Liver (tissue), 9 donors: ENCODE measurements around the gene TRIP13. TPM values are rescaled to one million over a fixed set of nuclear protein-coding genes. Genes with fewer than 3 reads are reported as not detected.

Experiments used
- DNase-seq: peaks from one replicate; pipeline ENCODE4 v3.0.0-alpha.2; 2017; ENCODE audit warnings: low spot score
- H3K27ac ChIP-seq, 2 donors: one replicate each; pipeline ENCODE4 v1.7.0; 2013; ENCODE audit warnings: inconsistent platforms in 2 of 2, low read length in 2 of 2, control low read depth in 1 of 2, low read depth in 1 of 2, mild to moderate bottlenecking in 1 of 2
- H3K27me3 ChIP-seq, 4 donors: one replicate each; pipeline versions ENCODE4 v1.6.1 to v1.7.0; 2013; ENCODE audit warnings: low read length in 3 of 4, inconsistent platforms in 1 of 4, mild to moderate bottlenecking in 1 of 4, moderate library complexity in 1 of 4; ENCODE audit not compliant: control insufficient read depth in 4 of 4, insufficient read depth in 4 of 4
- H3K36me3 ChIP-seq, 4 donors: one replicate each; pipeline versions ENCODE4 v1.6.1 to v1.7.0; 2013; ENCODE audit warnings: low read length in 3 of 4, mild to moderate bottlenecking in 3 of 4, low read depth in 1 of 4, moderate library complexity in 1 of 4; ENCODE audit not compliant: control insufficient read depth in 4 of 4, insufficient read depth in 3 of 4
- H3K4me1 ChIP-seq, 4 donors: one replicate each; pipeline versions ENCODE4 v1.6.1 to v1.7.0; 2013; ENCODE audit warnings: low read length in 3 of 4, mild to moderate bottlenecking in 3 of 4, moderate library complexity in 1 of 4; ENCODE audit not compliant: control insufficient read depth in 4 of 4, insufficient read depth in 4 of 4
- H3K4me3 ChIP-seq, 3 donors: one replicate each; pipeline versions ENCODE4 v1.6.1 to v1.7.0; 2013; ENCODE audit warnings: low read length in 3 of 3, control low read depth in 1 of 3, low read depth in 1 of 3, mild to moderate bottlenecking in 1 of 3
- H3K9ac ChIP-seq, 2 donors: one replicate each; pipeline ENCODE4 v1.7.0; 2013; ENCODE audit warnings: low read length in 2 of 2, mild to moderate bottlenecking in 2 of 2, moderate library complexity in 2 of 2, control low read depth in 1 of 2, low read depth in 1 of 2
- H3K9me3 ChIP-seq, 4 donors: one replicate each; pipeline versions ENCODE4 v1.6.1 to v1.7.0; 2013; ENCODE audit warnings: low read length in 3 of 4; ENCODE audit not compliant: control insufficient read depth in 4 of 4
- EGR1 ChIP-seq, 2 donors: IDR thresholded peaks; 2 replicates each; pipeline ENCODE4 v1.6.1; 2016 to 2018; ENCODE audit warnings: antibody characterized with exemption in 2 of 2, low read depth in 2 of 2
- FOXA1 ChIP-seq: IDR thresholded peaks from 2 replicates; pipeline ENCODE4 v1.6.1; 2016; ENCODE audit warnings: antibody characterized with exemption
- FOXA2 ChIP-seq: IDR thresholded peaks from 2 replicates; pipeline ENCODE4 v1.6.1; 2016; ENCODE audit warnings: antibody characterized with exemption
- HNF4A ChIP-seq, 2 donors: conservative IDR thresholded peaks; 2 replicates each; pipeline ENCODE4 v1.6.1; 2016; ENCODE audit warnings: antibody characterized with exemption in 2 of 2, mild to moderate bottlenecking in 2 of 2
- JUND ChIP-seq, 2 donors: IDR thresholded peaks; 2 replicates each; pipeline ENCODE4 v1.6.1; 2016; ENCODE audit warnings: antibody characterized with exemption in 2 of 2
- RAD21 ChIP-seq, 2 donors: IDR thresholded peaks; 2 replicates each; pipeline ENCODE4 v1.6.1; 2016; ENCODE audit warnings: antibody characterized with exemption in 2 of 2, mild to moderate bottlenecking in 2 of 2
- RXRA ChIP-seq, 2 donors: IDR thresholded peaks; 2 replicates each; pipeline ENCODE4 v1.6.1; 2017 to 2018; ENCODE audit warnings: antibody characterized with exemption in 2 of 2, mild to moderate bottlenecking in 1 of 2
- TAF1 ChIP-seq: conservative IDR thresholded peaks from 2 replicates; pipeline ENCODE4 v1.6.1; 2016; ENCODE audit warnings: antibody characterized with exemption, mild to moderate bottlenecking
- YY1 ChIP-seq: IDR thresholded peaks from 2 replicates; pipeline ENCODE4 v1.6.1; 2016; ENCODE audit warnings: antibody characterized with exemption, mild to moderate bottlenecking
- WGBS: extraction: QIAGEN DNeasy Blood & Tissue Kit; methylation state at CpG from one replicate; pipeline ENCODE4 v1.1.7; 2013; 5-methylcytosine and 5-hydroxymethylcytosine counted together
- polyA plus RNA-seq, 2 donors: library from polyadenylated mRNA; stranded (reverse) in 1 of 2; unstranded in 1 of 2; fragments of 200-250 nt in 1 of 2; fragments of >200 nt in 1 of 2; fragmentation: Nextera tagmentation in 1 of 2; extraction: Ambion mirVana in 1 of 2; gene quantifications; one replicate each; pipeline versions ENCODE4 v1.2.1 to v1.2.3, GENCODE V29; 2013 to 2015
- total RNA-seq, 2 donors: library from RNA; depleted of rRNA; stranded (reverse); fragments of >200 nt; gene quantifications; one replicate each; pipeline ENCODE4 v1.2.3, GENCODE V29; 2014
- TF ChIP-seq, protein P1 (sequence below): fragments of 150-350 bp; IDR thresholded peaks from 2 replicates; pipeline ENCODE4 v1.5.1; 2017; ENCODE audit warnings: improper control_type of control experiment, low read depth, low read length; ENCODE audit not compliant: missing input control
- TF ChIP-seq, protein P2 (sequence below): IDR thresholded peaks from 2 replicates; pipeline ENCODE4 v1.6.1; 2016; ENCODE audit warnings: antibody characterized with exemption, mild to moderate bottlenecking
- TF ChIP-seq, protein P3 (sequence below): IDR thresholded peaks from 2 replicates; pipeline ENCODE4 v1.6.1; 2016; ENCODE audit warnings: antibody characterized with exemption
- donor health status: healthy.
- donor health status: healthy.
- donor health status: healthy.
- donor health status: healthy.
- donor health status: healthy.

TRIP13 gene
- total and polyA plus RNA-seq, 4 donors, result 0.42 to 12.4 (median 0.84) TPM

DNA sequence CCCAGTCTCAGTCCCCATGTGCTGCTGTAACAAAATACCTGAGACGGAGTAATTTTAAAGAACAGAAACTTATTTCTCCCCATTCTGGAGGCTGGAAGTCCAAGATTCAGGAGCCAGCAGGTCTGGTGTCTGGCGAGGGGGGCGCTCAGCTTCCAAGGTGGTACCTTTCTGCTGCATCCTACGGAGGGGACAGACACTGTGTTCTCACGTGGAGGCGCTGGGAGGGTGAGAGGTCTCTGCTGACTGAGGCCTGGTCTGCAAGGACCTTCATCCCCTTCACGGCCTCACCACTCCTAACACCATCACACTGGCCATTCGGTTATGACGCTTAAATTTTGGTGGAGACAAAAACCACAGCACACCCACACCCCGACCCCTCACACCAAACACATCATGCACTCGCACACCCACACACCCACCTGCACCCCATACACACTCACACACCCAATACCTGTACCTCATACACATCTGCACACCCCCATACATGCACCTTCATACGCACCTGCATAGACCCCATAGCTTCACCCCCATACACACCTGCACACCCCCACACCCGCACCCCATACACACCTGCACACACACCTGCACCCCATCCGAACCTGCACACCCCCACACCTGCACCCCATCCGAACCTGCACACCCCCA, 32.1 kb upstream of the TRIP13 start:
- H3K4me1 ChIP-seq, result peaks cover 0 to 2% (median 0%) of the 10 kb centered on the region in 4 donors
- H3K27me3 ChIP-seq, result no peaks in the 10 kb centered on the region
- peaks cover 1 to 29% (median 10%) of the 10 kb centered on the region in 4 donors for H3K36me3 ChIP-seq
- 95% methylated on average over 15 of the region's 15 CpGs for WGBS
- H3K27ac ChIP-seq, result no peak overlapping the region
- H3K9ac ChIP-seq, result no peak overlapping the region
- no peak overlapping the region for H3K4me3 ChIP-seq
- H3K9me3 ChIP-seq, result no peaks in the 10 kb centered on the region
- DNase-seq, result no peak
- no peak for TF ChIP-seq RXRA (IDR thresholded peaks at IDR 0.05)
- TF ChIP-seq HNF4A (conservative IDR thresholded peaks at IDR 0.05), result no peak
- TF ChIP-seq EGR1 (IDR thresholded peaks at IDR 0.05; ENCODE audit: low read depth in 2 of 2), result no peak
- TF ChIP-seq FOXA1, result no peak
- TF ChIP-seq, protein P1, sequence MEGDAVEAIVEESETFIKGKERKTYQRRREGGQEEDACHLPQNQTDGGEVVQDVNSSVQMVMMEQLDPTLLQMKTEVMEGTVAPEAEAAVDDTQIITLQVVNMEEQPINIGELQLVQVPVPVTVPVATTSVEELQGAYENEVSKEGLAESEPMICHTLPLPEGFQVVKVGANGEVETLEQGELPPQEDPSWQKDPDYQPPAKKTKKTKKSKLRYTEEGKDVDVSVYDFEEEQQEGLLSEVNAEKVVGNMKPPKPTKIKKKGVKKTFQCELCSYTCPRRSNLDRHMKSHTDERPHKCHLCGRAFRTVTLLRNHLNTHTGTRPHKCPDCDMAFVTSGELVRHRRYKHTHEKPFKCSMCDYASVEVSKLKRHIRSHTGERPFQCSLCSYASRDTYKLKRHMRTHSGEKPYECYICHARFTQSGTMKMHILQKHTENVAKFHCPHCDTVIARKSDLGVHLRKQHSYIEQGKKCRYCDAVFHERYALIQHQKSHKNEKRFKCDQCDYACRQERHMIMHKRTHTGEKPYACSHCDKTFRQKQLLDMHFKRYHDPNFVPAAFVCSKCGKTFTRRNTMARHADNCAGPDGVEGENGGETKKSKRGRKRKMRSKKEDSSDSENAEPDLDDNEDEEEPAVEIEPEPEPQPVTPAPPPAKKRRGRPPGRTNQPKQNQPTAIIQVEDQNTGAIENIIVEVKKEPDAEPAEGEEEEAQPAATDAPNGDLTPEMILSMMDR, result no peak
- TF ChIP-seq YY1, result no peak
- TF ChIP-seq TAF1, result no peak

DNA sequence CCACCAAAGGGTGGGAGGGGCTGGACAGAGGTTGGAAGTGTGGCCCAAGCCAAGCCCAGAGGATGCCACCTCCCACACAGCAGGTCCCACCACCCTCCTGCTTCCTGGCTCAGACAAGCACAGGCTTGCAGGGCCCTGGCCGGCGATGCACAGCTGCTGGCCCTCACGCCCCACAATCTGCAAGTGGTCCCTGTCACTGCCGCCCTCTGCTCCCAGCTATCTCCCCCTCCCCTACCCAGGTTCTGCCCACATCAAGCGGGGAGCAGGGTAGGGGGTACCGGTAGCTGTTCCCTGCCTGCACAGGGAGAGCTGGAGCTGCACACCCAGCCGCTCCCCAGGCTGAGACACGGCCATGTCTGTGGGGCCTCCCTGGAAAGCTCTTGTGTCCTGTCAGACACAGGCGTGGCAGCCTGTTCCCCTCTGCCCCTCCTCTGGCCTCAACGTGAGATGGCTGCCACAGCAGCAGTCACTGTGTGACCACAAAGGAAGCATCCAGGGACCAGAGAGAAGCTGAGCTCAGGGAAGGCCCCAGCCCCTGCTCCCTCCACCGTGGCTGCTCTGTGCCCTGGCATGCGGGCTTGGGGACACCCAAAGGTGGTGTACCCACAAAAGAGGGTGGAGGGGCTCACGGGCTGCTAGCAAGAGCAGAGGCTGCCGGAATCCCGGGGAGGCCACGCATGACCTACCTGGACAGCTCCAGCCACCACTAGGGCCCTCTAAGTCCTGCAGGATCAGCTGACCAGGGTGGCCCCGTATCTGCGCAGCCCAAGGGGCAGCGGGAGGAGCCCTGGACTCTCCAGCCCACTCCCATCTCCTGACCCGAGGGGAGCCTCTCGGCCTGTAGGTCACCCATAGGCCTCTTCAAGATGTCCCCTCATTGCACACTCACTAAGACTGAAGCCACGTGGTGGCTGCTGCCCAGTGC, 31.0 kb upstream of the TRIP13 start:
- TF ChIP-seq RAD21 (IDR thresholded peaks at IDR 0.05), result no peak
- no peak for TF ChIP-seq EGR1 (IDR thresholded peaks at IDR 0.05; ENCODE audit: low read depth in 2 of 2)
- TF ChIP-seq JUND (IDR thresholded peaks at IDR 0.05), result no peak
- no peak for TF ChIP-seq TAF1
- TF ChIP-seq FOXA2, result no peak
- TF ChIP-seq, protein P2, sequence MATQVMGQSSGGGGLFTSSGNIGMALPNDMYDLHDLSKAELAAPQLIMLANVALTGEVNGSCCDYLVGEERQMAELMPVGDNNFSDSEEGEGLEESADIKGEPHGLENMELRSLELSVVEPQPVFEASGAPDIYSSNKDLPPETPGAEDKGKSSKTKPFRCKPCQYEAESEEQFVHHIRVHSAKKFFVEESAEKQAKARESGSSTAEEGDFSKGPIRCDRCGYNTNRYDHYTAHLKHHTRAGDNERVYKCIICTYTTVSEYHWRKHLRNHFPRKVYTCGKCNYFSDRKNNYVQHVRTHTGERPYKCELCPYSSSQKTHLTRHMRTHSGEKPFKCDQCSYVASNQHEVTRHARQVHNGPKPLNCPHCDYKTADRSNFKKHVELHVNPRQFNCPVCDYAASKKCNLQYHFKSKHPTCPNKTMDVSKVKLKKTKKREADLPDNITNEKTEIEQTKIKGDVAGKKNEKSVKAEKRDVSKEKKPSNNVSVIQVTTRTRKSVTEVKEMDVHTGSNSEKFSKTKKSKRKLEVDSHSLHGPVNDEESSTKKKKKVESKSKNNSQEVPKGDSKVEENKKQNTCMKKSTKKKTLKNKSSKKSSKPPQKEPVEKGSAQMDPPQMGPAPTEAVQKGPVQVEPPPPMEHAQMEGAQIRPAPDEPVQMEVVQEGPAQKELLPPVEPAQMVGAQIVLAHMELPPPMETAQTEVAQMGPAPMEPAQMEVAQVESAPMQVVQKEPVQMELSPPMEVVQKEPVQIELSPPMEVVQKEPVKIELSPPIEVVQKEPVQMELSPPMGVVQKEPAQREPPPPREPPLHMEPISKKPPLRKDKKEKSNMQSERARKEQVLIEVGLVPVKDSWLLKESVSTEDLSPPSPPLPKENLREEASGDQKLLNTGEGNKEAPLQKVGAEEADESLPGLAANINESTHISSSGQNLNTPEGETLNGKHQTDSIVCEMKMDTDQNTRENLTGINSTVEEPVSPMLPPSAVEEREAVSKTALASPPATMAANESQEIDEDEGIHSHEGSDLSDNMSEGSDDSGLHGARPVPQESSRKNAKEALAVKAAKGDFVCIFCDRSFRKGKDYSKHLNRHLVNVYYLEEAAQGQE, result no peak
- TF ChIP-seq, protein P3, sequence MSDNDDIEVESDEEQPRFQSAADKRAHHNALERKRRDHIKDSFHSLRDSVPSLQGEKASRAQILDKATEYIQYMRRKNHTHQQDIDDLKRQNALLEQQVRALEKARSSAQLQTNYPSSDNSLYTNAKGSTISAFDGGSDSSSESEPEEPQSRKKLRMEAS, result no peak
- WGBS, result 90% methylated on average over 22 of the region's 22 CpGs
- Histone ChIP-seq H3K4me1 (peaks cover 0 to 2% (median 0%) of the 10 kb centered on the region in 4 donors), H3K27ac (no peak overlapping the region), H3K9ac (no peak overlapping the region), H3K4me3 (no peak overlapping the region), H3K27me3 (no peaks in the 10 kb centered on the region), H3K36me3 (peaks cover 4 to 30% (median 10%) of the 10 kb centered on the region in 4 donors), H3K9me3 (no peaks in the 10 kb centered on the region)
- no peak for DNase-seq
